Mesothelial cell of epicardium (in vitro differentiated cells): ENCODE measurements around the gene TPSG1. TPM values are rescaled to one million over a fixed set of nuclear protein-coding genes. Genes with fewer than 3 reads are reported as not detected.

ENCODE experiments used
- DNase-seq, 2 experiments: peaks; one replicate each; pipeline ENCODE4 v3.0.0; 2021; ENCODE audit warnings: low spot score in 2 of 2; ENCODE audit not compliant: unreplicated experiment in 2 of 2
- H3K27ac Mint-ChIP-seq: 2 replicates; pipeline ENCODE4 v1.8.0; 2021; ENCODE audit warnings: mixed read lengths
- H3K27me3 Mint-ChIP-seq: 2 replicates; pipeline ENCODE4 v1.8.0; 2021; ENCODE audit warnings: low read depth, mixed read lengths
- H3K36me3 Mint-ChIP-seq: 2 replicates; pipeline ENCODE4 v1.8.0; 2021; ENCODE audit warnings: mixed read lengths
- H3K4me1 Mint-ChIP-seq: 2 replicates; pipeline ENCODE4 v1.8.0; 2021; ENCODE audit warnings: mixed read lengths
- H3K4me3 Mint-ChIP-seq: 2 replicates; pipeline ENCODE4 v1.8.0; 2021; ENCODE audit warnings: mild to moderate bottlenecking, moderate library complexity, mixed read lengths
- H3K9me3 Mint-ChIP-seq: 2 replicates; pipeline ENCODE4 v1.8.0; 2021; ENCODE audit warnings: mixed read lengths
- total RNA-seq: library from RNA; stranded (reverse); gene quantifications from 3 replicates; pipeline ENCODE4 v1.2.1, GENCODE V29; 2021
- TF ChIP-seq, protein P1 (sequence below): fragments of 200-600 bp; sonication (generic); IDR thresholded peaks from one replicate; pipeline ENCODE4 v1.5.0; 2021; ENCODE audit warnings: antibody characterized with exemption; ENCODE audit not compliant: unreplicated experiment

Gene TPSG1
- total RNA-seq, 1 donor from 2014 or later, result not detected

DNA sequence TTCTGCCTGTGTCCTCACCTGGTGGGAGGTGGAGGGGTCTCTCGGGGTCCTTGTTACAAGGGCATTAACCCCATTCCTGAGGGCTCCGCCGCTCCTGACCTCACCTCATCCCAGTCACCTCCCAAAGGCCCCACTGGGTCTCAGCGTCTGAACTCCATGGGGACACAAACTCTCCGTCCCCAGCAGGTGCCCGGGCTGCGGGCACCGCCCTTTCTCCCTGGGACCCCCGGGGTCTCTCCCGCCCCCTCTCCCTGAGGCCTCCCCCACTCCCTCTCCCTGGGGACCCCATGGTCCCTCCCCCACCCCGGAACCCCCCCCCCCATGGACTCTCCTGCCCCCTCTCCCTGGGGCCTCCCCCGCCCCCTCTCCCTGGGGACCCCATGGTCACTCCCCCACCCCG lies 47.3 kb downstream of the TPSG1 start:
- Mint-ChIP-seq H3K4me3 (no peak overlapping the region), H3K36me3 (no peaks in the 10 kb centered on the region), H3K4me1 (peaks cover 6% of the 10 kb centered on the region), H3K27me3 (no peaks in the 10 kb centered on the region), H3K9me3 (no peaks in the 10 kb centered on the region), H3K27ac (no peak overlapping the region)
- DNase-seq, result no peak
- TF ChIP-seq, protein P1, sequence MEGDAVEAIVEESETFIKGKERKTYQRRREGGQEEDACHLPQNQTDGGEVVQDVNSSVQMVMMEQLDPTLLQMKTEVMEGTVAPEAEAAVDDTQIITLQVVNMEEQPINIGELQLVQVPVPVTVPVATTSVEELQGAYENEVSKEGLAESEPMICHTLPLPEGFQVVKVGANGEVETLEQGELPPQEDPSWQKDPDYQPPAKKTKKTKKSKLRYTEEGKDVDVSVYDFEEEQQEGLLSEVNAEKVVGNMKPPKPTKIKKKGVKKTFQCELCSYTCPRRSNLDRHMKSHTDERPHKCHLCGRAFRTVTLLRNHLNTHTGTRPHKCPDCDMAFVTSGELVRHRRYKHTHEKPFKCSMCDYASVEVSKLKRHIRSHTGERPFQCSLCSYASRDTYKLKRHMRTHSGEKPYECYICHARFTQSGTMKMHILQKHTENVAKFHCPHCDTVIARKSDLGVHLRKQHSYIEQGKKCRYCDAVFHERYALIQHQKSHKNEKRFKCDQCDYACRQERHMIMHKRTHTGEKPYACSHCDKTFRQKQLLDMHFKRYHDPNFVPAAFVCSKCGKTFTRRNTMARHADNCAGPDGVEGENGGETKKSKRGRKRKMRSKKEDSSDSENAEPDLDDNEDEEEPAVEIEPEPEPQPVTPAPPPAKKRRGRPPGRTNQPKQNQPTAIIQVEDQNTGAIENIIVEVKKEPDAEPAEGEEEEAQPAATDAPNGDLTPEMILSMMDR, result no peak

DNA sequence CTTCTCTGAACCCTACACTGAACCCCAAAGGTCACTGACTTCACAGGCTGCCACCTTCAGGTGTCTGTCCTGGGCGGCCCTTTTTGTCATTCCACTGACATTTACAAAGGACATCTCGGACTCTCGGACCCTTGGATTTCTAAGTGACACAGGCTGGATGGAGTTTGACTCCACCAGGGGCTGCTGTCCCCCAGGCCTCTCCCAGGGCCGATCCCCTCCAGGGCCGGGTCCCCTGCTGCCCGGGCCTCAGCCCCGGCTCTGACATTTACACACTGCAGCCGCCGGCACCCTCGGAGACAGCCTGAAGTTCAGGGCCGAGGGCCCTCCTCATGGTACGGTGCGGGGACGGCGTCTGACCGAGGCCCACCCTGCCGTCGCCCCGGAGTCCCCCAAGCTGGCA lies 48.0 kb downstream of the TPSG1 start:
- TF ChIP-seq, protein P1, result no peak
- Mint-ChIP-seq H3K27me3 (no peaks in the 10 kb centered on the region), H3K4me3 (no peak overlapping the region), H3K4me1 (peaks cover 5% of the 10 kb centered on the region), H3K9me3 (no peaks in the 10 kb centered on the region), H3K36me3 (no peaks in the 10 kb centered on the region), H3K27ac (no peak overlapping the region)
- no peak for DNase-seq

DNA sequence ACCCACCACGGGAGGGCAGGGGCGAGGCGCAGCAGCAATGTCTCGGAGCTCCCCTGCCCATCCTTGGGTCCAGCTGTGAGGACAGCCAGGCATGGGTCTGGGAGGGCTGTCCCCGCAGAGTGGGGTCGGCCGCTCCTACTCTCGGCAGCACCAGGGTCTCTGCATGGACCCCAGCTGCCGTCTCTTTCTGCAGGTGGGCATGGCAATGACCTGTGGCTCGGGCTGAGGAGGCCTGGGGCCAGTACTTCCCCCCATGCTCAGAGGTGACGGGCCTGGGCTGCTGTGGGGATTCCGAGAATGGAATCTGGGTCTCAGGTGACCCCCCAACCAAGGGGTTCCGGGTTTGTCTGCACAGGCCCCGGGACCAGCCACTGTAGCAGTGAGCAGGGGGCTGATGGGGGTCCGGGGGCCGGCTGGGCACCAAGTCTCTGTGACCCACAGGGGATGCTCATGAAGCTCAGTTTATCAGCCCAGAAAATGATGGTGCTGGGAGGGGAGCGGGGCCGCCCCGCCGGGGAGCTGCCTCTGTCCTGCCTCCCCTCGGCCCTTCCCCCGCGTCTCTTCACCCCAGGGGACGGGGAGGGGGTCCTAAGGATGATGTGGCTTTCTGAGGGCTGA lies 48.7 kb downstream of the TPSG1 start:
- Mint-ChIP-seq H3K27ac (no peak overlapping the region), H3K27me3 (no peaks in the 10 kb centered on the region), H3K9me3 (no peaks in the 10 kb centered on the region), H3K36me3 (no peaks in the 10 kb centered on the region), H3K4me3 (no peak overlapping the region), H3K4me1 (no peaks in the 10 kb centered on the region)
- DNase-seq, result no peak
- TF ChIP-seq, protein P1, result no peak

DNA sequence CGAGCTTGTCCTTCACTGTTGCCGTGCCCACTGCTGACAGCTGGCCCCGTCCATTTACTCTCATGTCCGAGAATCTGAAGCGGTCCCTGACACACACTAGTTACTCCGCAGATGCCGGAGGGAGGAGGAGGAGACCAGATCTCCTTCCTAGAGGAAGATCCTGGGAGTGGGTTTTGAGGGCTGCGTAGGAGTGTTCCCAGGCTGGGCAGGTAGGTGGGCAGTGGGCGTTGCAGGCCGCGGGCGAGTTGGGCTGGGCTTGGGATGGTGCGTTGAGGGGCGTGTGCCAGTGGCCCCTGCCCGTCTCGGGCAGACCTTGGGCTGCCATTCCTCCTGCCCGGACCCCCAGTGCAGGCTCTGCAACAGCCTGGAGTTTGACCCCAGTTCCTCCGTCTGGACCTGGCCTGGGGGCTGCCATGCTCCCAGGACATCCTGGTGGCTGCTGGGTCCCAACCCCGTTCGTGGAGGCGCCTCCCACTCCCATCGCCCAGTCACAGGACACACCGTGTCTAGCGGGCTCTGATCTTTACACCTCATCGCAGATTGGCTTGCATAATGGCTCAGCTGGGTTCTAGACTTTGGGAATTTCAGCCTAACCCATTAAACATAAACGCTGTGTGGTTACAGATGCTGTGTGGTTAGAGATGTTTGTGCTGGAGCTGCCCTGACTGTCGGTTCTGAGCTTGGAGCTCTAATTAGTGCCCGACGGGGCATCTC lies 49.3 kb downstream of the TPSG1 start:
- no peaks in the 10 kb centered on the region for H3K4me1 Mint-ChIP-seq
- H3K9me3 Mint-ChIP-seq, result no peaks in the 10 kb centered on the region
- DNase-seq, result no peak
- no peaks in the 10 kb centered on the region for H3K27me3 Mint-ChIP-seq
- H3K27ac Mint-ChIP-seq, result no peak overlapping the region
- no peak overlapping the region for H3K4me3 Mint-ChIP-seq
- TF ChIP-seq, protein P1, result no peak
- no peaks in the 10 kb centered on the region for H3K36me3 Mint-ChIP-seq

DNA sequence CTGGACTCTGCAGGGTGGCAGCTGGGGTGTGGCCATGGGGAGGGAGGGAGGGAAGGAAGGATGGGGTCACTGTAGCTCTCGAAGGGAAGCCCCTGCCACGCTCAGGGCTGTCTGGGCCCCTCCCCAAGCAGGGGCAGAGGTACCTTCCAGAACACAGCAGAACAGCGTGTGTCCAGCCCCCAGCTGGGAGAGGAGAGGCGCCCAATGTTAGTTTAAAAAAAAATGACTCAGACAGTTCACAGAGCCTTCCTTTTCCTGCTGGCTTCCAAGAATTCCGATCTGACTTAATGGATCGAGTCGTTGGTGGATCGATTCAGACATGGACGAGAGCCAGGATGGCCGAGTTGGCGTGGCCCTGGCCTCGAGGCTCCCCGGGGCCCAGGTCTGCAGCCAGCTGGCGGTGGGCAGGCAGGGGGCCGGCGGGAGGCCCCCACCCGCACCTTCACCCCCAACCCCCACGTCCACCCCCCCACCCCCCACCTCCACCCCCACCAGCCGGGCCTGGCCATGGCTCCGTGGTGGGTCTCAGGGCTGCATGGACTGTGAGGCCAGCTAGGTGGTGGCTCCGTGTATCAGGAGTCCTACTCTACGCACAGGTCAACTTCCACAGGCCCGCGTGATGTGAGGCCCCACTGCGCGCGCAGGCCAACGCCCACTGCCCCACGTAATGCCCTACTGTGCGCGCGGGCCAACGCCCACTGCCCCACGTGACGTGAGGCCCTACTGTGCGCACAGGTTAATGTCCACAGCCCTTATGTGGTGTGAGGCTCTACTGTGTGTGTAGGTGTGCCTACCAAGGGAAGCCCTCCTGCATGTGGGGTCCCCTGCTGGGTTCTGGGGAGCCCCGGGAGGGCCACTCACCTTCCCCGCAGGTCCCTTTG lies 50.4 kb downstream of the TPSG1 start:
- Mint-ChIP-seq H3K36me3 (no peaks in the 10 kb centered on the region), H3K27ac (no peak overlapping the region), H3K27me3 (no peaks in the 10 kb centered on the region), H3K4me1 (no peaks in the 10 kb centered on the region), H3K4me3 (no peak overlapping the region), H3K9me3 (no peaks in the 10 kb centered on the region)
- DNase-seq, result no peak
- TF ChIP-seq, protein P1, result no peak
